Right cardiac atrium (tissue), 5 donors: ENCODE measurements around the gene FCN1. TPM values are rescaled to one million over a fixed set of nuclear protein-coding genes. Genes with fewer than 3 reads are reported as not detected.
A peak's percentile ranks its signal among the peaks of the same experiment; 100 is the strongest.

Experiments
- ATAC-seq, 2 donors: fragments of 200-7000 bp; cut with Tn5 transposase; one replicate each; pipeline versions ENCODE4 v1.8.0 to v1.9.1; 2020; ENCODE audit warnings: moderate library complexity in 2 of 2, mild to moderate bottlenecking in 1 of 2
- DNase-seq, 3 donors: peaks; one replicate each; pipeline ENCODE4 v3.0.0-alpha.2; 2020
- H3K27ac ChIP-seq: one replicate; pipeline ENCODE4 v1.5.1; 2013; ENCODE audit warnings: mild to moderate bottlenecking, low read length, control low read depth, moderate library complexity
- H3K27me3 ChIP-seq: one replicate; pipeline ENCODE4 v1.6.1; 2013; ENCODE audit not compliant: control insufficient read depth, insufficient read depth
- H3K4me1 ChIP-seq: one replicate; pipeline ENCODE4 v1.6.1; 2013; ENCODE audit warnings: low read length; ENCODE audit not compliant: control insufficient read depth, insufficient read depth
- H3K4me3 ChIP-seq: one replicate; pipeline ENCODE4 v1.5.1; 2013; ENCODE audit warnings: low read length, control low read depth
- H3K9me3 ChIP-seq: one replicate; pipeline ENCODE4 v1.6.1; 2013; ENCODE audit warnings: low read length; ENCODE audit not compliant: control insufficient read depth
- WGBS: extraction: QIAGEN DNeasy Blood & Tissue Kit; methylation state at CpG from one replicate; pipeline ENCODE4 v1.1.7; 2013; 5-methylcytosine and 5-hydroxymethylcytosine counted together
- intact Hi-C, 4 donors: fragments of 100-400 bp; cut with DNase I; formaldehyde crosslinking; loops; one replicate each; pipeline versions ENCODE4 v1.11.0 to v1.14.0; 2022 to 2023
- polyA plus RNA-seq: library from polyadenylated mRNA; stranded (reverse); fragments of 200-250 nt; gene quantifications from one replicate; pipeline ENCODE4 v1.2.3, GENCODE V29; 2013
- total RNA-seq, 4 donors: library from RNA; stranded (reverse); fragmentation: NEBNext Ultra II Directional; extraction: Animal tissue kit (Norgen Biotek cat#: 25700); gene quantifications; one replicate each; pipeline ENCODE4 v1.2.1, GENCODE V29; 2021
- donor health status: healthy with polysubstance abuse.
- donor health status: DM: no; HTN: yes; CAD: no.
- donor health status: DM: no; HTN: no; CAD: no.
- donor health status: DM: no; HTN: yes; CAD: no; lungs with severe emphysema.
- donor health status: DM: yes; HTN: yes; CAD: no.

The FCN1 gene
- total and polyA plus RNA-seq, 5 donors: 1.4 to 6.0 (median 2.5) TPM

GRCh38 chr9:134895097-134895496, 22.6 kb downstream of the FCN1 start:
- Histone ChIP-seq H3K27me3 (no peaks in the 10 kb centered on the region), H3K4me1 (peaks cover 10% of the 10 kb centered on the region), H3K27ac (peak overlapping the region; percentile 59), H3K9me3 (peaks cover 2% of the 10 kb centered on the region), H3K4me3 (no peak overlapping the region)
- ATAC-seq (no peak), DNase-seq (no peak)
- intact Hi-C loops: no loop called here
- 45% methylated on average over 3 of the region's 3 CpGs for WGBS

- Histone ChIP-seq H3K27ac (no peak overlapping the region), H3K4me3 (no peak overlapping the region), H3K4me1 (peaks cover 10% of the 10 kb centered on the region), H3K27me3 (no peaks in the 10 kb centered on the region), H3K9me3 (peaks cover 2% of the 10 kb centered on the region)
- intact Hi-C loops: no loop called here
- no peak for ATAC-seq
- no peak for DNase-seq
- 97% methylated on average over 7 of the region's 7 CpGs for WGBS
Observed at GRCh38 chr9:134894136-134894860, 23.4 kb downstream of the FCN1 start.

- intact Hi-C loops: no loop called here
- DNase-seq (no peak), ATAC-seq (no peak)
- Histone ChIP-seq H3K27ac (no peak overlapping the region), H3K4me1 (peaks cover 6% of the 10 kb centered on the region), H3K9me3 (peaks cover 2% of the 10 kb centered on the region), H3K27me3 (no peaks in the 10 kb centered on the region), H3K4me3 (no peak overlapping the region)
- WGBS: 95% methylated on average over 7 of the region's 7 CpGs
Observed at GRCh38 chr9:134892820-134893420, 24.8 kb downstream of the FCN1 start.

GRCh38 chr9:134892221-134892620, 25.5 kb downstream of the FCN1 start:
- no peak for DNase-seq
- H3K27ac ChIP-seq: no peak overlapping the region
- intact Hi-C loops: no loop called here
- H3K4me1 ChIP-seq: peaks cover 4% of the 10 kb centered on the region
- no peak for ATAC-seq
- H3K4me3 ChIP-seq: no peak overlapping the region
- 96% methylated on average over 6 of the region's 6 CpGs for WGBS
- no peaks in the 10 kb centered on the region for H3K27me3 ChIP-seq
- peaks cover 2% of the 10 kb centered on the region for H3K9me3 ChIP-seq

- intact Hi-C loops: no loop called here
- DNase-seq: peak in 1 of 3 donors; percentile 37
- WGBS: 76% methylated on average over 5 of the region's 5 CpGs
Observed at GRCh38 chr9:134891713-134892112, 26.0 kb downstream of the FCN1 start.

GRCh38 chr9:134891053-134891452, 26.7 kb downstream of the FCN1 start:
- Histone ChIP-seq H3K9me3 (peaks cover 2% of the 10 kb centered on the region), H3K4me1 (no peaks in the 10 kb centered on the region), H3K27me3 (no peaks in the 10 kb centered on the region), H3K27ac (no peak overlapping the region), H3K4me3 (no peak overlapping the region)
- DNase-seq: no peak
- 82% methylated on average over 8 of the region's 8 CpGs for WGBS
- ATAC-seq: no peak
- intact Hi-C loops: no loop called here

More at GRCh38 chr9:134891713-134892112, 26.0 kb downstream of the FCN1 start:
- Histone ChIP-seq H3K9me3 (peaks cover 2% of the 10 kb centered on the region), H3K27ac (no peak overlapping the region), H3K27me3 (no peaks in the 10 kb centered on the region), H3K4me3 (no peak overlapping the region), H3K4me1 (peaks cover 4% of the 10 kb centered on the region)
- ATAC-seq: no peak

GRCh38 chr9:134890155-134890495, 27.6 kb downstream of the FCN1 start:
- Histone ChIP-seq H3K27ac (no peak overlapping the region), H3K4me1 (no peaks in the 10 kb centered on the region), H3K9me3 (peaks cover 2% of the 10 kb centered on the region), H3K27me3 (no peaks in the 10 kb centered on the region), H3K4me3 (no peak overlapping the region)
- WGBS: 69% methylated on average over 5 of the region's 5 CpGs
- no peak for ATAC-seq
- intact Hi-C loops: no loop called here
- no peak for DNase-seq

GRCh38 chr9:134889386-134890154, 28.1 kb downstream of the FCN1 start:
- 89% methylated on average over 10 of the region's 10 CpGs for WGBS

GRCh38 chr9:134888603-134889190, 29.0 kb downstream of the FCN1 start:
- 86% methylated on average over 14 of the region's 14 CpGs for WGBS
- no peaks in the 10 kb centered on the region for H3K4me1 ChIP-seq
- no peak overlapping the region for H3K27ac ChIP-seq
- no peak for DNase-seq
- intact Hi-C loops: no loop called here
- ATAC-seq: no peak
- no peak overlapping the region for H3K4me3 ChIP-seq
- no peaks in the 10 kb centered on the region for H3K27me3 ChIP-seq
- no peaks in the 10 kb centered on the region for H3K9me3 ChIP-seq

More at GRCh38 chr9:134889386-134890154, 28.1 kb downstream of the FCN1 start:
- ATAC-seq (no peak), DNase-seq (no peak)
- H3K27me3 ChIP-seq: no peaks in the 10 kb centered on the region
- H3K9me3 ChIP-seq: no peaks in the 10 kb centered on the region
- intact Hi-C loops: no loop called here
- H3K27ac ChIP-seq: no peak overlapping the region
- H3K4me3 ChIP-seq: no peak overlapping the region
- H3K4me1 ChIP-seq: no peaks in the 10 kb centered on the region

GRCh38 chr9:134887686-134888602, 29.8 kb downstream of the FCN1 start:
- Histone ChIP-seq H3K27ac (no peak overlapping the region), H3K9me3 (no peaks in the 10 kb centered on the region), H3K4me3 (no peak overlapping the region), H3K4me1 (no peaks in the 10 kb centered on the region), H3K27me3 (no peaks in the 10 kb centered on the region)
- no peak for ATAC-seq
- 70% methylated on average over 27 of the region's 27 CpGs for whole genome bisulfite sequencing
- intact Hi-C loops: no loop called here
- no peak for DNase-seq
